Retina (tissue), 1 donor: ENCODE measurements around the gene CDK15.
A peak's percentile ranks its signal among the peaks of the same experiment; 100 is the strongest.
"Not testable (repeated sequence)": the region's sequence is repeated elsewhere in the genome, so short reads cannot be mapped to it uniquely, and the experiment has no call there.

Source experiments
- DNase-seq: peaks from one replicate; pipeline ENCODE4 v3.0.0-alpha.2; 2016

CDK15 gene

DNA sequence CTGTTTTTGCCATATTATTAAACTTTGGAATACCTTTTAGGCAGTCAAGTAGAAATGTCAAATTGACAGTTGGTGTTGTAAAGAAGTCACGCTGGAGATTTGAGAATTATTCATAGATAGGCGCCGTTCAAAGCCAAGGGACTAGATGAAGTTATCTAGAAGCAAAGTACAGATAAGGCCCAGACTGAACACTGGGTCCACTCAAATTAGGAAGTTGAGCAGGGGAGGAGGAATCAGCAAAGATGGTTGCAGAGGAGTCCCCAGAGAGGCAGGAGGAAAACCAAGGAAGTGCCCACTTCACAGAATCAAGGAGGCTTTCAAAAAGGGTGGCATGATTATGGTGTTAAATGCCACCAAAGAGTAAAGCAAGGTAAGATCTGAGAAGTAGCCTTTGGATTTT lies 16.0 kb upstream of the CDK15 start:
- no peak for DNase-seq

DNA sequence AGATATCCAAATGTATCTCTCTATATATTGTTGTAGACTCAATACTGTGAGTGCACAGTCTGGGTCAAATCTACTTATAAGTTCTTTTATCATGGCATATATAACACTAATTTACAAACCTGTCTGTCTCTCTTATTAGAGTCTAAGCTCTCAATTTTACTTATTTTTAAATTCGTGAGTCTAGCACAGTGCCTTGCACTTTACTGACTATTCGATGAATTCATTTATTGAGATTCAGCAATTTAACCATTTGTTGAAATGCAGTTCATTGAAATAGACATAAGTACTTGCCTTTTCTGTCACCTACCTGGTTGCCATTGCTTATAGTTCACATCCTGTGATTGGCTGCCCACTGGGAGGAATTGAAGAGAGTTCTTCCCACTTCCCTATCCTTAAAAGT lies 15.3 kb upstream of the CDK15 start:
- DNase-seq = no peak

DNA sequence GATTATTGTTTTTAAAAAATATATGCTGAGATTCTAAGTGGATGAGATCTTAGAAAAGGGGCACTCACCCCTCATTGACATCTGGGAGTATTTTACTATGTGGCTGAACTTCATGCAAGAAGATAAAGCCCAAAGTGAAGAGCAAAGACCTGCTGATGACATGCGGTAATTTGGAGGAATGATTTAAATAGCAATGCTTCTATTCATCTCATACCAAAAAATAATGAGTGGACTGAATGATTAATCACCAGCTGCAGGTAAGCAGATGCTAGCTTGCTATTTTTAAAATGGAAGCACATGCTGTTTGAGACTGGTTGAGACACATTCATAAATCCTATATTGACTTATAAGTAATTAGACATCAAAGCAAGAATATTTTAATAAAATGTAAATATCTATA lies 12.7 kb upstream of the CDK15 start:
- DNase-seq = no peak

DNA sequence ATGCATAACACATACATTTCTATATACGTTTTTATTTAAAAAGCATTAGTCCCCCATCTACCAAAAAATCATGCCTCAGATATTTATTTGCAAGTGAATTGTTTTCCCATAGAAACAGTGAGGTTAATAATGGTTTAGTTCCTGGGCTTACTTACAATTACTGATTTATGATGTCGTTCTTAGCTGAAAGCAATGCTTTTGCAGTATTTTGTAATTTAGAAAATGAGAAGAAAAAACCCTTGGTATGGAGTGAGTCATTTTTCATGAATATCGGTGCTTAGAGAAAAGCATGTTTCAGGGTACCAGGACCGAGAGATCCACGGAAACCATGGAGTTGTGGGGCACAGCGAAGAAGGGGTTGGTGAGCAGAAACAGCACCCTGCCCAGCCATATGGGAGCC lies 12.0 kb upstream of the CDK15 start:
- no peak for DNase-seq

DNA sequence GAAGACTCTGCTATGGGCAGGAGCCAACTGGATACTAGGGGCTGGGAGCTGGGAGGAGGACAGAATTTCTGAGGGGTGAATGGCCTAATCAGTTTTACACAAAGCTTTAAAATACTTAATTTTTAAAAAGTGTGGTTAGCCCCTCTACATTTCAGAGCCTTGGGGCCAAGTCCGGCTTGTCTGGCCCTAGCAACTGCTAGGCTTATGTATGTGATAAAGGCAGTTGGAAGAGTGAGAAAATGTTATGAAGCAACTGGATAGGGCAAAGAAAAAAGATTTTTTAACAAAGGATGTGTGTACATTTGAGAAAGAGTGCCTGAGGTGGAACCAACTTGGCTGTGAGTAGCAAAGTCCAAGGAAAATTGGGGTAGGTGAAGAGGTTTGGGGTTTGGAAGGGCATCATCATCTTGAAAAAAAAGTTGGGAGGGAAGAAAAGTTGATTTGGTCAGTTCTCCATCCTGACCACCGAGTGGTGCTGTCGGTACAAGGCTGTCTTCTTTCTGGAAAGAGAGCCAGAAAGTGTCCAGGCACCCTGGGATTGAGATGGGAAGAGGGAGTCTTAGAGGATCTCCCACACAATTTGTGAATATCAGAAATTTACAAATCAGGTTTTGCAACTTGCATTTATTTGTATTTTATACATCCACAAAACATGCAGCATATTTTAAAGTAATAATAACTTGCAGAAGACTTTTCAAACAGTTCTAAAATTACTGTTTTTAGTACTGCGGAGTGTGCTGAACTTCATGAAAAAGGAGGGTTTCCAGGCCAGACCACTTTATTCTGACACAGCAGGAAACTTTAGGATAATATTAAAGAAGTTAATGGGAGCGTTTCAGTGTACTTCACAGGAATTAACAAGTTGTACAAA lies 10.5 kb upstream of the CDK15 start:
- peak; percentile 54 for DNase-seq

DNA sequence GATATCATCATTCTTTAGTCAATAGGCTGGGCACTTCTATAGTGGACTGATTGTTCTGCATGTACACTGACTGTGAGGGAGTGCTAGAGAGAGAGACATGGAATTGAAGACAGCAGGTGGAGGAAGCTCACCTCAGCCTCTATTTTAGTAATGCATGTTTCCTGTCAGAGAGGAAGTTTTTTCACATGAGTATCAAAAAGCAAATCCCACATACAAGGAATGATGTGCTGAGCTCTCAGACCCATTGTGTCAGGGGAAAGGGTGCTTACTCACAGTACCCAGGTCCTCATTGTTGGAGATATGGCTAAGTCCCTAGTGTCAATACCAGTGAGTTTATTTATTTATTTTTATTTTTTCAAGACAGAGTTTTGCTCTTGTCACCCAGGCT lies 9.9 kb upstream of the CDK15 start:
- DNase-seq = no peak

DNA sequence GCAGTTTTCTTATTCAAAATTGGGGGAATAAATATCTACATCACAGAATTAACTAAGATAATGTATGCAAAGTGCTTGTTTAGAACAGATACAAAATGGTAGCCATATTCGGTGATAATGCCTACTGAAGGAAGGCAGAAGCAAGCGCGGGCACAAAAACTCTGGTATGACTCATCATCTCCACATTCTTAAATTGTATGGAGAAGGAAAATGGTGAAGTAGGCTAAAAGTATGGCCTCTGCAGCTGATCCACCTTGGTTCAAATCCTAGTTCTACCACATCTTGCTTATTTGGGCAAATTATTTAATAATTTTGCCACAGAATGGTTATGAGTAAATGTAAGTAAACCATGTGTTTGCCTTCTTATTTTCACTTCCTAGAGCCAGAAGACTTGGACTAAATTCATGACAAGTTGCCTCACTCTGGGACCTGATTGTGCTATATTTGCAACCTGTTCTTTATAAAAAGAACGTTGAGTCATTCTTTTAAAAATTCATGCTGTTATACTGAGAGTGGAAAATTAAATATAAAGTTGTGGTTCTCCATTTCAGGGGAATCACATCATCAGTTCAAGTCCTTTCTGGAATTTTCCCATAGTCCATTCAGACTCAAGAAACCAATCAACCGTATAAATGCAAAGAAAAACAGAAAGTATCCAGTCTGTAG lies 9.0 kb upstream of the CDK15 start:
- DNase-seq = no peak

DNA sequence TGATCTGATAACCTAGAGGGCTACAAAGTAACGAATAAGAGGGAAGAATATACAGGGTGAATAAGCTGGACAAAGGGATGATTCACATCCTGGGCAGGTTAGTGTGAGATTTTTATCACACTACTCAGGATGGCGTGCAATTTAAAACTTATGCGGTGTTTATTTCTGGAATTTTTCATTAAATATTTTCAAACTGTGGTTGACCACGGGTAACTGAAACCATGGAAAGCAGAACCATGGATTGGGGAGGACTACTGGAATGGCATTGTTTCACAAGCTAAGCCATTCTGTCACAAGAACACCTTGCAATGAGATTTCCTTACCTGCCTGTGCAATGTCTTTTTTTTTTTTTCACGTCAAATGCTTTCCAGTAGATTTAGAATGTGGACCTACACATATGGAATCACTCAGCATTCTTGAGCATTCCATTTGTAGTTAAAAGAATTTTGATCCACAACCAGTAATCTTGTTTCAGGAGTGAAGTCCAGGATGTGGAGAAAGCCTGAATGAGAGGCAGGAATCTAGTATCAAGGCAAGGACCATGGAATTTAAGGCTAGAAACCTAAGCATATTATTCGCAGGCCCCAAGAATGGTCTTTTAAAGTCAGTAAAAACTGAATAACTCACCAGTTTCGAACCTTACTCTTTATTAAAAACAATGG lies 8.0 kb upstream of the CDK15 start:
- DNase-seq = no peak

DNA sequence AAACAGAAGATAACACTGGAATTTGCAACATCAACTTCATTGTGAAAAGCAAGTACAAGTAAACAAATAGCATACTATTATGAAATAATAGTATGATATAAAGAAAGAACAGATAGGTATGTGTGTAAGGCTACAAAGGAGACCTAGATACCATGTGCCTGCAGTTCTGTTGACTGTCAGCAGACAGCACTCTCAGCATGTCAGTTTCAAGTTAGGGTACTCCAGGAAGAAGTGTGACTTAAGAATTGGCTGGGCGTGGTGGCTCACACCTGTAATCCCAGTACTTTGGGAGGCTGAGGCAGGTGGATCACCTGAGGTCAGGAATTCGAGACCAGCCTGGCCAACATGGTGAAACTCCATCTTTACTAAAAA lies 7.4 kb upstream of the CDK15 start:
- not testable (repeated sequence) for DNase-seq

DNA sequence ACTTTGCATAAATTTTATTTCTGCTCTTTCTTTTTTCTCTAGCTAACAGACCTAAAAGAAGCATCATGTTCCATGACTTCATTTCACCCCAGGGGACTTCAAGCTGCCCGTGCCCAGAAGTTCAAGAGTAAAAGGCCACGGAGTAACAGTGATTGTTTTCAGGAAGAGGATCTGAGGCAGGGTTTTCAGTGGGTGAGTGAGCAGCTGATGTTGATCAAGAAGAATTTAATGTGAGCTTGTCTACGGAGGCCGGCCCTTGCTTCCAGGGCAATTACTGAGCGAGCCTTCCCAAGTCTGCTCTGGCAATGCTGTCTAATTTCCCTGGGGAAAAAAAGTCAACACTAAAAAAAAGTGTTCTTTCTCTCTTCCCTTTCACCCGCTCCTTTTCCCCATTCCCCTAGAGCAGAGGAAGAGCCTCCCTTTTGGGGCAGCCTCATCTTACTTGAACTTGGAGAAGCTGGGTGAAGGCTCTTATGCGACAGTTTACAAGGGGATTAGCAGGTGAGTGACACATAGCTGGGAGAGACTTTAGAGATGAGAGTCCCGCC lies 1.2 kb downstream of the CDK15 start:
- peak; percentile 78 for DNase-seq

DNA sequence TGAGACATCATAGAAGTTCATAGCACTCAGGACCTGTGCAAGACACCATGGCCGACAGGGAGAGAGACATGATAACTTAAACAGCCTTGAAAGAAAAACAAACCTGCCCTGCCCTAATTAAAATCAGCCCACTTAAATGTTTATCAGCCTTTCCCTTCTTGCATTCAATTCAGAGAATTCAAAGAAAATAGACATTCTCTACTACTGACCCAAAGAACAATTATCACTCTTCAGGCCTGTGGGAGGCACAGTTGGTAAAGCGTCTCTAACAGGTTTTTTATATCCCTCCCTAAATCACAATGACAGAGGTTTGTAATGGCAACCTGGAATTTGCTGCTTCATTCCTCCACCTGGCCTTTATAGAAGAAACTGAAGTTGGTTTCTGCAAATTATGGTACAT lies 1.7 kb downstream of the CDK15 start:
- no peak for DNase-seq

DNA sequence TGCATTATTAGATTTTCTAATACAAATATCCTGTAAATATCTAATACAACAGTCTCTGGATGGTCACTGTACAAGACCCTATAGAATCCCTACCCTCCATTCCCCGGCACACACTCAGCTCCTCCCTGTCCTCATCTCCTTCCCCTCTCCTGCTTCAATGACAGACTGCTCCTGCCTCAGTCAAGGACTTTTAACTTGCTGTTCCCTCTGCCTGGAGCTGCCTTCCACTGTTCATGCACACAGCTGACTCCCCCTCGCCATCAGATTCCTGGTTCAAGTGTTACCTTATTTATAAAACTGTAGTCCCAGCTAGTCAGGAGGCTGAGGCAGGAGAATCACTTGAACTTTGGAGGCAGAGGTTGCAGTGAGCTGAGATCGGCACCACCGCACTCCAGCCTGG lies 3.3 kb downstream of the CDK15 start:
- DNase-seq = no peak

DNA sequence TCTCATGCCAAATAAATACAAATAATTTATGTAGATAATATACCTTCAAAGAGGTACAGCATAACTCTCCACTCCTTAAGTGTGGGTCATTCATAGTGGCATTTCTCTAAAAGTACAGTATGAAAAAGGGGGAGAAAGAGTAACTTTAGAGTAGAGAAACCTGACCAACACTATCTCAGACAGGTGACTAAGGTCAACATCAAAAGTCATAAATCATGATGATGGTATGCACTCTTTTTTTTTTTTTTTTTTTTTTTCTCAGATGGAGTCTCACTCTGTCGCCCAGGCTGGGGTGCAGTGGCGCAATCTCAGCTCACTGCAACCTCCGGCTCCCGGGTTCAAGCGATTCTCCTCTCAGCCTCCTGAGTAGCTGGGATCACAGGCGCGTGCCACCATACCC lies 4.3 kb downstream of the CDK15 start:
- DNase-seq = not testable (repeated sequence)

DNA sequence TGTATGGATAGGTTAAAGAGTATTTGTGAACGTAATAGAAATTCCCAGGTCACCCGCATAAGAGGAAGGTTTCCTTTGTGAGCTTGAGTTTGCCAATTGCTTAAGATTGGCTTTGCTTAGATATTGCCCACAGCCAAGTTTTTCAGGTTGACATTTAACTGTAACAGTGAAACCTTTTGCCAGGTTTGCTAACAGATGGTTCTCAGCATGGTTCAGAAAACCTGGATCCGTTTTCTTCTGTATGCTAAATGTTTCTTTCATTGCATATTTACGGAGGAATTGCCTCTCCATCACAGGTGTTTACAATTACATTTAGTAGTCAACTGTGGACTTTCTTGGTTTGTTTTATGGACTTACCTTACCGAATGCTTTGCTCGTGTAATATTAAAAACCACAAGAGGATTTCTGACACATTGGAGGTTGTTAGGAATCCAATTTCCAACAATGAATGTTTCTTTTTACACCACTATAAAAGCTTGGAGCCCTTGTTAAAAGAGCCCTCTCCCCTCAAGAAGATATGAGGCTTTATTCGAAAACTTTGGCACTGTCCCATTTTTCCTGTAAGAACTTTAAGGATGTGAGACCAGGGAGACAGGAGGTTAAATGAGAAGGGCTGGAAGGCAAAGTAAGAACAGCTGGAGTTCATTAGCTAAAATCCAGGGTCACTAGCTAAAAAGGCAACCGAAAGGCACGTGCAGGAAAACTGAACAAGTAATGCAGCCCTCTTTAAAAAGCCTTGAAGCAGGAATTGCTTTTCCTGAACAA lies 7.8 kb downstream of the CDK15 start:
- no peak for DNase-seq

DNA sequence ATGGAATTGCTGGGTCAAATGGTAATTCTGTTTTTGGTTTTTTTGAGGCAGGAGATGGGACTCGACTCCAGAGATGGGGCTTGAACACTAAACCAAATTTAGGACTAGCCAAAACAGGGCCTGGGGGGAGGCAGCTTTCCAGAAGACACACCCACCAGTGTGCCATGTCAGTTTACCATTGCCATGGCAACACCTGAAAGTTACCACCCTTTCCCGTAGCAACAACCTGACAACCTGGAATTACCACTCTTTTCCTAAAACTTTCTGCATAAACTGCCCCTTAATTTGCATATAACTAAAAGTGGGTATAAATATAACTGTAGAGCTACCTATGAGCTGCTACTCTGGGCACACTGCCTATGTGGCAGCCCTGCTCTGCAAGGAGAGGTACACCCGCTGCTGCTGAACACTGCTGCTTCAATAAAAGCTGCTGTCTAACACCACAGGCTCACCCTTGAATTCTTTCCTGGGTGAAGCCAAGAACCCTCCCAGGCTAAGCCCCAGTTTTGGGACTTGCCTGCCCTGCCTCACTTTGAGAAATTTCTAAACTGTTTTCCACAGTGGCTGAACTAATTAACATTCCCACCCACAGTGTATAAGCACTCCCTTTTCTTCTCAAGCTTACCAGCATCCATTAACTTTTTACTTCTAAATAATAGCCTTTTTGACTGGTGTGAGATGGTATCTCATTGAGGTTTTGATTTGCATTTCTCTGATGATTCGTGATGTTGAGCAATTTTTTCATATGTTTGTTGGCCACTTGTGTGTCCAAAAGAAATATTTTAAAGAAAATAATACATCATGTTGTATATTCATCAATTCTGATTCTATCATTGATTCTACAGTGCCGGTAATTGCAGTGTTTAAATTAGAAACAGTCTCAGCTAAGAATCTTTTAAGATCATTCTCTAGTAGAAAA lies 10.6 kb downstream of the CDK15 start:
- DNase-seq = no peak

DNA sequence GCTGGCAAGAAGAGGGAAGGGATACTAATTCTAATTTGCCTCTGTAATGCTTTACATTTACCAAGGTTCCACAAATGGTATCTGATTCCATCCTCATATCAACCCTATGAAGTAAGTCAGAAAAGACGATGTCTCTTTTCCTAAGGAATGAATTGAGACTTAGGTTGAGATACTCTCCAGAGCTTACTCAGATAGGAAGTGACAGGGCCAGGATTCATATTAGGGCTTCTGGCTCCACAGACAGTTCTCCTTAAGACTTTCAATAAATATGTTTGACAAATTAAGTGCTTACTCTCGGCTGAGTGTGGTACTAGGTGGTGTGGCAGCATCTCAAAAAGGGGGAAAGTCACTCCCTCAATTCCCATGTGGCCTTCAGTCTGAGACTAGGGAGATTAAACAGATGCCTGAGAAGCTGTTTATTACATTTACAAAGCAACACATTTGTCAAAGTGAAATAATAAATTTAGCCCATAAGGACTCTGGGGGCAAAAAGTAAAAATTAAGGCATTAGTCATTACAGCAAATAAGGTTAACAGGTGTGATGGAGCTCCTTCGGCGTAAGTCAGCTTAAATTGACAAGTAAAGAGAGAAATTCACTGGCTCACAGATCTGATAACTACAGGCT lies 14.2 kb downstream of the CDK15 start:
- DNase-seq = no peak

DNA sequence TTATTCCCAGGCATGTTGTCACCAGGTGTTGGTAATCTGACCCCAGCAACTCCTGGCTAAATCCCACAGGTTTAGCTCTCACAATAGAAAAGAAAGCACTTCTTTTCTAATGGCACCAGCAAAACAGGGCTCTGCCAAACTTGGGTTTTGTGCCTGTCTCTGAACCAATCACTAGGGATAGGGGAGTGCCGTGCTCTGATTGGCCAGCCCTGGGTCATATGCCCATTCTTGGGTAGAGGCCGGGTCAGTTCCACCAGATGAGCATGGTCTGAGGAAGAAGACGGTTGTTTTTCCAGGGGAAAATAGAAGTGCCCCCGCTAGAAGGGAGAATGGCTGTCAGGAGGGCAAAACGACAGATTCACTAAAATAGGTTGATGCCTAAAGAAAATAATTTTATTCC lies 14.7 kb downstream of the CDK15 start:
- DNase-seq = no peak

DNA sequence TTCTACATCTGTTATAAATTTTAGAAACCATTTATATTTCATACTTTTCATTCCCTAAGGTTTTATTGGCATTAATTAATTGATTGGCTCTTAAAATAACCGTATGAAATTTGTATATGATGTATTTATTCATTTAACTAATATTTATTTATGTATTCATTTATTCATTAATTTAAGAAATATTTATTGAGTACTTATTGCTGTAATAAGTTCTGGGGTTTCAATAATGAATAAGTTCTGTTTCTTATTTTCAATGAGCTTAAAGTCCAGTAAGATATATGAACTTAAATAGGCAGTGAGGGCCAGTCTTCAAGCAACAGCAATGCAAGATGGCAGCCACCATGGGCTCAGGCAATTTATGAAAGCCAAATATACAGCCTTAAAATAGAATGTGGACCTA lies 17.9 kb downstream of the CDK15 start:
- DNase-seq = no peak

DNA sequence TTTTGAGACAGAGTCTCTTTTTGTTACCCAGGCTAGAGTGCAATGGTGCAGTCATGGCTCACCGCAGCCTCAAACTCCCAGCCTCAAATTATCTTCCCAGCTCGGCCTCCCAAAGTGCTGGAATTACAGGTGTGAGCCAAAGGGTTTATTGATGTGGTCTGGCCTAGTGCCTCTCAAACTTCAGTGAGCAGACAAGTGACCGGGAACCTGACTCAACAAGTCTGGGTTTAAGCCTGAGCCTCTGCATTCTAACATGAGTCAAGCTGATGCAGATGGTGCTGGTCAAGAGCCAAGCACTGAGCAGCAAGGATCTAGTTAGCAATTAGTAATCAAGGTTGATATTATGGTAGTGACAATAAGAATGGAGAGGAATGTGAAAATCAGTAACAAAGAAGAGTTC lies 21.3 kb downstream of the CDK15 start:
- no peak for DNase-seq

DNA sequence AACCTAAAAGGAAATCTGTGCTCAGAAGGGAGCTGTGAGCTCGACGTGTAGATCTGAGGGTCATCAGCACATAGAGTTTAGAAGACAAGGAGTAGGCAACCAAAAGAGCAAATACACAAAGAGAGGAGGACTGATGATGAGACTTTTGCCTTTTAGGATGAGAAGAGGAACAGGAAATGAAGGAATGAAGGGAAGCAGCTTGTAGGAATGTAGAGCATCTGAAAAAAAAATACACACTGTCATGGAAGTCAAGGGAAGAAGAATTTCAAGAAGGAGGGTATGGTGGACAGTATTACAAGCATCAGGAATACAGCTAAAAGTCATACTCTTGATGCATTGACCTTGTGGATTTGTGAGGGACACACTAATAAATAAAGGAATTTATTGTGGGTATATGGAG lies 21.9 kb downstream of the CDK15 start:
- no peak for DNase-seq

DNA sequence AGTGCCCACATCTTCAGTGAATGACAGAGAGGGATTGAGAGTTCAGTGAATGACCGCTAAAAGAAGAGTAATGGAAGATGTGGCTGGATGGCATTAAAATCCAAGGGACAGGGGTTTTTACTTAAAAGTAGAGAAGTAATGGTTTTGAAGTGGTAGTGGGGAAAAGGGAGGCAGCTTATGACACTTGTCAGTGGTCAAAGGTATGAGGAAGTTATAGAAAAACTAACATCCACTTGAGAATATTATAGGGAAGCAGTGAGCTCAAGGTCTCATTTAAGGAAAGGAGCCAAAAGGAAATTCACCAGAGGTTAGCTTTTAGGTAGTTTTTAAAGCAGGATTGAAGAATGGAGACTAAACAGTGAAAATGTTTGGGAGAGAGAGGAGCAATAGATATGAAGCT lies 24.3 kb downstream of the CDK15 start:
- DNase-seq = no peak
